GM21717 (cell line): ENCODE measurements around the gene C19orf12.

Source experiments
- ATAC-seq: cut with Tn5 transposase; IDR thresholded peaks from one replicate; pipeline ENCODE4 v1.9.1; 2021; ENCODE audit warnings: mild to moderate bottlenecking, moderate library complexity; ENCODE audit not compliant: unreplicated experiment

Gene C19orf12

DNA sequence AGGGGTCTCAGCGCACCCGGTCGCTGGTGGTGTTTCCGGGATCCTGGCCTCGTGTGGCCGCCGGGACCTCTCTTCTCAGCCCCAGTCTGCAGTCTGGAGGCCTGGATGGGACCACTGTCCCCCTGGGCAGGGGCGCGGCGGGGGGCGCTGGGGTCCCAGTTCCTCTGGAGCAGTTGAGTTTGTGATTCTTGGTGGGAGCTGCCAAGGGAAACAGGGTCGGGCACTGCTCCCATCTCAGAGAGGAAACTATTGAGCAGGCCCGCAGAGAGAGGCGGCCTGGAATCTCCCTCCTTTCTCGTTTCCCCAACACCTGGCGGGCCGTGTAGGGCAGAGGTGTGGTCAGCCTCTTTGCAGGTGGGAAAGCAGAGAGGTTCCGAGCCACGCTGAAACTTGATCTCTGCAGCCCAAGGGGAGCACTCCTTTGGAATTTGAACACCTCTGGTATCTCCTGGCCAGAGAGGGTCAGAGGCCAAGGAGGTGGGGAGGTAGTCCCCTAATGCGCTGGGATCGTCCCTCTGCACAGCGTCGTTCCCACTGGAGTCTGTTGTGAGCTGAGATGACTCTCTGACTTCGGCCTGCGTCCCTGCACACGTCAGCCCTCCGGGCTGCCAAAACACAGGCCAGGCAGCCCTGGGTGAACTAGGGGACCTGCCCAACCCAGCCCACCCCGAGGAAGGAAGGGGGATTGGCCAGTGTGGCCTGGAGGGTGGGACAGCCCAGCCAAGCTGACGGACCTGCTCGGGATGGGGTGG is 49.1 kb downstream of the C19orf12 start:
- ATAC-seq: peak; percentile 15

DNA sequence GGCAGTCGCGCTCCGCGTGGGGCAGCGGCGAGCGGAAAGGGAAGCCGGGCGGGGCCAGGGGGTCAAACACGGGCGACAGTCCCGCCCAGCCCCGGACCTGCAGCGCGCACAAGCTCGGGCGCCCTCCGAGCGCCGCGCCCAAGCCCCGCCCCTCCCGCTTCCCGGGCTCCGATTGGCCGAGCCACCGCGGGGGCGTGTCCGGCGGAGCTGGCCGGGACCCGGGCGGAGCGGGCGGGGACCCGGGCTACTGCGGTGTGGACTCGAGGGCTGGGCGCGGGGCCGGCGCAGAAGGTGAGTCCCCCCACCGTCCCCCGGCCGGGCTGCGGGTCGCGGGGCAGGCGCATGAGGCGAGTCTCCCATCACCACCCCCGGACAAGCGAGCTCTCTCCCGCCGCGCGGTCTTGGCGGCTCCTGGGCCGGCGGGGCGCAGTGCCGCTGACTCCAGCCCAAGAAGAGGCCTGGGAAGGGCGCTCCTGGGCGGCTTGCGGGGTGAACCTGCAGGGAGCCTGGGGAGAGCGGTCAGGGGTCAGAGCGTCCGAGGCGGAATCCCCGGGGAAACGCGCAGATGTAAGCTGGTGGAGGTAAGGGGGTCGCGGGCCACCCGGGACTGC is 49.7 kb downstream of the C19orf12 start, which contains the start of gene PLEKHF1:
PLEKHF1 (plus strand) TSS at position 247 of the 611 bp plus-strand sequence. CDS start 8,379 bp downstream, outside the sequence.
- peak; percentile 78 for ATAC-seq

- ATAC-seq: no peak
Observed at GRCh38 chr19:29664753-29665214, 50.3 kb downstream of the C19orf12 start.

DNA sequence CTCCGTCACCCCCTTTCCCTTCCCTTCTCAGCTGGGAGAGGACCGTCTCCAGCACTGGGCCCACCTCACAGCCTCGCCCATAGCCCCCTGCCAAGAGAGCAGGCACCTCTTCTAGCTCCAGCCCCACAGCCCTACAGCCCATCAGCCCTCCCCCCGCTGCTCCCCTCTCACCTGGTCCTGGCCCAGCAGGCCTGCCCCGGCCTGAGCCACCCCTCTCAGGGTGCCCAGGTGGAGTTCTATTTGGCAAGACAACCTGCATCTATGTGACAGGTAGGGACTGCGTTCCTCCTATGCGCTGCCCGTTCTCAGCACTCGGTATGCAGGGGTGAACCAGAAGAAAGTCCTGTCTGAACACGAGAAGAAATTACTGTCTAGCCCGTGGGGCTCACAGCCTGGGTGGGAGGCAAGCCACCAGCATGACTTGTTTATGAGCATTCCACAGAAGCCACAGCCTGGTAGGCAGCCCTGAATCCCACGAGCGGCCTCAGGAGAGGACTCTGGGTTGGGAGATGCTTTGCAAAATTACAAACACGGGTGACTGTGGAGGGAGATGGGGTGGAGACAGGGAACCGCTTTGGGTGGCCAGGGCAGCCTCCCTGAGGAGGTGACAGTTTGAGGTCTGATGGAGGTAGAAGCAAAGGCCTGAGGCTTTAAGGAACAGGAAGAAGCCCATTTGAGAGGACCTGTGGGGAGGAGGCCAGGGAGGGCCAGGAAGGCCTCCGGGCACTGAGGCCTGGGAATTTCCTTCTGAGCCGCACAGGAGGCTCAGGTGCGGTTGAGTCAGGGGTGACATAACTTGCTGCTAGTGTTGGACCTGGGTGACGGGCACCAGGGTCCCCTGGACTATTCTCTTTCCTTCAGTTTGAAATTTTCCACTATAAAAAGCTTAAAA is 51.0 kb downstream of the C19orf12 start:
- no peak for ATAC-seq

GRCh38 chr19:29662604-29663404 is 52.3 kb downstream of the C19orf12 start:
- no peak for ATAC-seq

DNA sequence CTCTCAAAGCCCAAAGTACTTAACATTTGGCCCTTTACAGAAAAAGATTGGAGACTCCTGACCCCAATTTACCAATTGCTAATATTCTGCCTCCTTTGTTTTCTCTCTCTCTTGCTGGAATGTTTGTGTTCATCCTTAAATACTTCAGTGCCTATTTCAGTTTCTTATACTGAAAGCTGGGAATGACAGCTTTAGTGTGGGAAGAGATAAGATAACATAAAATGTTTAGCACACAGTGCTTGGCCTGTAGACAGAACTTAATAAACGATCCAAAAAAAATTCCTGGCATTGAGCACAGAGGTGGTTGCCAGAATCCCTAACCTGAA is 52.8 kb downstream of the C19orf12 start:
- ATAC-seq: no peak

- no peak for ATAC-seq
Observed at GRCh38 chr19:29660835-29661234, 54.2 kb downstream of the C19orf12 start.

GRCh38 chr19:29658221-29658991 is 56.7 kb downstream of the C19orf12 start:
- no peak for ATAC-seq

- ATAC-seq: no peak
Observed at GRCh38 chr19:29655648-29656335, 59.3 kb downstream of the C19orf12 start.

DNA sequence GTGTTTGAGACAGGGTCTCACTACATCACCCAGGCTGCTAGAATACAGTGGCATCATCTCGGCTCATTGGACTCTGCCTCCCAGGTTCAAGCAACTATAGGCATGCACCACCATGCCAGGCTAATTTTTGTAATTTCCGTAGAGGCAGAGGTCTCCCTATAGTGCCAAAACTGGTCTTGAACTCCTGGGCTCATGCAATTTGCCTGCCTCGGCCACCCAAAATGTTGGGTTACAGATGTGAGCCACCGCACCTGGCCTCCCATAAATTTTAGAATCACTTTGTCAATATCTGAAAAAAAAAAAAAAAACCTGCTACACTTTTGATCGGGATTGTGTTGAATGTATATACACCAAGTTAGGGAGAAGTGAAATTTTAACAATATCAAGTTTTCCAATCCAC is 61.7 kb downstream of the C19orf12 start:
- no peak for ATAC-seq

GRCh38 chr19:29651622-29652394 is 63.3 kb downstream of the C19orf12 start:
- no peak for ATAC-seq

DNA sequence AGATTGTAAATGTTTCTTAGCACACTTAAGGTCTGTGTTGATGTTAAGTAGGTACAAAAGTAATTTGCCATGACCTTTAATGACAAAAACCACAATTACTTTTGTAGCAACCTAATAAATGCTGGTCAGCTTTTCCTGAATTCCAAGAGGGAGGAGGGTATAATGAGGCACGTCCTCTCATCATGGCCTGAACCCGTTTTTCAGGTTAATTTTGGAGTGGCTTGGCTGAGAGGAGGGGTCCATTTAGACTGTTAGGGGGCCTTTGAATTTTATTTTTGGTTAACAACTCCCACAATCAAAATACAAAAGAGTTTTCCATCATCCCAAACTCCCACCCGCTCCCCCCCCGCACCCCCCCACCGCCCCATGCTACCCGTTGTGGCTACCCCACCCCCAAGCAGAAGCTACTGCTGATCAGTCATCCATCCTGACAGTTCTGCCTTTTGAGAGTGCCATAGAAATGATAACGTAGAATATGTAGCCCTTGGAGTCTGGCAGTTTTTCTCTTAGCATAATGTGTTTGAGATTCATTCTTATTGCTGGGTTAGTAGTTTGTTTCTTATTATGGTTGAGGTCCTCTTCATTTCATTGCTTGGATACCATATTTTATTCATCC is 64.2 kb downstream of the C19orf12 start:
- no peak for ATAC-seq
